Trophoblast cell (in vitro differentiated cells and primary cell): Measurements from ENCODE around the gene C4A.

Source experiments
- DNase-seq, 2 donors: peaks; one replicate each; pipeline ENCODE4 v3.0.0-alpha.2; 2016
- H2AFZ ChIP-seq: 2 replicates; pipeline ENCODE4 v1.6.1; 2013; ENCODE audit warnings: low read length, moderate library complexity, mild to moderate bottlenecking; ENCODE audit not compliant: insufficient read depth, poor library complexity
- H2AK5ac ChIP-seq: 2 replicates; pipeline ENCODE4 v1.6.1; 2013; ENCODE audit warnings: mild to moderate bottlenecking, low read length
- H2BK120ac ChIP-seq: 2 replicates; pipeline ENCODE4 v1.6.1; 2013; ENCODE audit warnings: low read length, mild to moderate bottlenecking, moderate library complexity; ENCODE audit not compliant: insufficient read depth, poor library complexity
- H2BK12ac ChIP-seq: 2 replicates; pipeline ENCODE4 v1.6.1; 2013; ENCODE audit warnings: mild to moderate bottlenecking, low read length, moderate library complexity
- H2BK5ac ChIP-seq: 2 replicates; pipeline ENCODE4 v1.6.1; 2013; ENCODE audit warnings: low read length, low read depth, moderate library complexity, mild to moderate bottlenecking; ENCODE audit not compliant: poor library complexity
- H3K14ac ChIP-seq: 2 replicates; pipeline ENCODE4 v1.6.1; 2013; ENCODE audit warnings: mild to moderate bottlenecking, low read length
- H3K18ac ChIP-seq: 2 replicates; pipeline ENCODE4 v1.6.1; 2013; ENCODE audit warnings: mild to moderate bottlenecking, low read length
- H3K23ac ChIP-seq: 2 replicates; pipeline ENCODE4 v1.6.1; 2013; ENCODE audit warnings: low read length
- H3K27ac ChIP-seq: 2 replicates; pipeline ENCODE4 v1.5.1; 2013; ENCODE audit warnings: low read depth, mild to moderate bottlenecking, inconsistent platforms, low read length, moderate library complexity
- H3K27me3 ChIP-seq: 2 replicates; pipeline ENCODE4 v1.6.1; 2013; ENCODE audit warnings: inconsistent platforms, mild to moderate bottlenecking, low read length, moderate library complexity; ENCODE audit not compliant: insufficient read depth
- H3K36me3 ChIP-seq, 2 experiments: 1 replicate in 1 of 2; 2 replicates in 1 of 2; pipeline ENCODE4 v1.6.1; 2013; ENCODE audit warnings: low read length in 2 of 2, mild to moderate bottlenecking in 2 of 2, moderate library complexity in 1 of 2; ENCODE audit not compliant: insufficient read depth in 2 of 2, control insufficient read depth in 1 of 2
- H3K4ac ChIP-seq: 2 replicates; pipeline ENCODE4 v1.6.1; 2013; ENCODE audit warnings: low read depth, mild to moderate bottlenecking, low read length, moderate library complexity
- H3K4me1 ChIP-seq, 2 experiments: 1 replicate in 1 of 2; 2 replicates in 1 of 2; pipeline ENCODE4 v1.6.1; 2013; ENCODE audit warnings: low read length in 2 of 2, mild to moderate bottlenecking in 2 of 2, moderate library complexity in 1 of 2; ENCODE audit not compliant: insufficient read depth in 2 of 2, control insufficient read depth in 1 of 2
- H3K4me2 ChIP-seq: 2 replicates; pipeline ENCODE4 v1.6.1; 2013; ENCODE audit warnings: inconsistent platforms, mild to moderate bottlenecking, low read length, moderate library complexity
- H3K4me3 ChIP-seq: 2 replicates; pipeline ENCODE4 v1.5.1; 2013; ENCODE audit warnings: mild to moderate bottlenecking, low read depth, low read length, inconsistent platforms
- H3K79me1 ChIP-seq: one replicate; pipeline ENCODE4 v1.6.1; 2013; ENCODE audit warnings: low read length
- H3K79me2 ChIP-seq: 2 replicates; pipeline ENCODE4 v1.6.1; 2013; ENCODE audit warnings: low read length, mild to moderate bottlenecking; ENCODE audit not compliant: control insufficient read depth, insufficient read depth, poor library complexity
- H3K9ac ChIP-seq: 2 replicates; pipeline ENCODE4 v1.6.1; 2013; ENCODE audit warnings: mild to moderate bottlenecking, low read length
- H3K9me3 ChIP-seq: 2 replicates; pipeline ENCODE4 v1.6.1; 2013; ENCODE audit warnings: low read depth, mild to moderate bottlenecking, control low read depth, inconsistent platforms, low read length; ENCODE audit not compliant: insufficient read depth
- H4K12ac ChIP-seq: 2 replicates; pipeline ENCODE4 v1.6.1; 2013; ENCODE audit warnings: low read depth, mild to moderate bottlenecking, low read length, moderate library complexity
- H4K8ac ChIP-seq: 2 replicates; pipeline ENCODE4 v1.6.1; 2013; ENCODE audit warnings: low read depth, mild to moderate bottlenecking, low read length, moderate library complexity
- H4K91ac ChIP-seq: one replicate; pipeline ENCODE4 v1.6.1; 2013; ENCODE audit warnings: low read depth, mild to moderate bottlenecking, low read length, moderate library complexity
- WGBS: extraction: QIAGEN DNeasy Blood & Tissue Kit; methylation state at CpG from one replicate; pipeline ENCODE4 v1.1.7; 2013; ENCODE audit warnings: missing lambda C conversion rate; ENCODE audit not compliant: insufficient read length, insufficient coverage; ENCODE audit errors: extremely low coverage; 5-methylcytosine and 5-hydroxymethylcytosine counted together

C4A gene

DNA sequence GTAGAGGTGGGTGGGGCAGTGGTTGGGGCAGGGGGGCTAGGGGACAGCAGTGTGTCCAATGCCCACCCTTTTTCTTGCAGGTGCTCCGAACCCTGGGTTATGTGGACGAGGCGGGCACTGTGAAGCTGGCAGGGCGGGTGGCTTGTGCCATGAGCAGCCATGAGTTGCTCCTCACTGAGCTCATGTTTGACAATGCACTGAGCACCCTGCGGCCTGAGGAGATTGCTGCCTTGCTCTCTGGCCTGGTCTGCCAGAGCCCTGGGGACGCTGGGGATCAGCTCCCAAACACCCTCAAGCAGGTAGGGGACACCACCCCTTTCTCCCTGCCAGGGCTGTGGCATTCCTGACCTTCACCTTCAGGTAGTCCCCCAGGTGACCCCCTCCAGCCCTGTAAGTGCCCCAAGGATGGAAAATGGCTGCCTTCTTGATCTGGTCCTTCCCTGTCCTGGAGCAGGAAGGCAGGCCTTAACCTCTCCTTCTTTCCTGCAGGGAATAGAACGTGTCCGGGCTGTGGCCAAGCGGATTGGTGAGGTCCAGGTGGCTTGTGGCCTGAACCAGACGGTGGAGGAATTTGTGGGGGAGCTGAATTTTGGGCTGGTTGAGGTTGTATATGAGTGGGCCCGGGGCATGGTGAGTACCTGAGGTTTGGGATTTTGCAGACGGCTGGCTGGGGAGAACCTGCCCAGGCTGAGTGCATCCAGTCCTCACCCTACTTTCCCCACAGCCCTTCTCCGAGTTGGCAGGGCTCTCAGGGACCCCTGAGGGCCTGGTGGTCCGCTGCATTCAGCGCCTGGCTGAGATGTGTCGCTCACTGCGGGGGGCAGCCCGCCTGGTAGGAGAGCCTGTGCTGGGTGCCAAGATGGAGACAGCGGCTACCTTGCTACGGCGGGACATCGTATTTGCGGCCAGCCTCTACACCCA, 12.8 kb upstream of the C4A start:
- no peak overlapping the region for H2BK12ac ChIP-seq
- H3K27me3 ChIP-seq: no peaks in the 10 kb centered on the region
- H3K79me1 ChIP-seq: peaks cover 11% of the 10 kb centered on the region
- H4K91ac ChIP-seq: no peak overlapping the region
- H3K4me1 ChIP-seq: peaks cover 9 to 12% of the 10 kb centered on the region in 2 experiments
- H3K14ac ChIP-seq: no peak overlapping the region
- H3K27ac ChIP-seq: no peak overlapping the region
- no peak overlapping the region for H2BK5ac ChIP-seq
- H3K23ac ChIP-seq: no peak overlapping the region
- H2AFZ ChIP-seq: no peak overlapping the region
- H2BK120ac ChIP-seq: no peak overlapping the region
- no peak overlapping the region for H4K12ac ChIP-seq
- H3K4ac ChIP-seq: no peak overlapping the region
- H3K4me3 ChIP-seq: no peak overlapping the region
- no CpG with 5 or more reads among the region's 23 CpGs for WGBS
- H3K4me2 ChIP-seq: no peak overlapping the region
- H2AK5ac ChIP-seq: no peak overlapping the region
- no peak overlapping the region for H3K9ac ChIP-seq
- no peak overlapping the region for H3K18ac ChIP-seq
- peaks cover 57% of the 10 kb centered on the region in 2 experiments for H3K36me3 ChIP-seq
- no peak overlapping the region for H4K8ac ChIP-seq
- no peak for DNase-seq
- H3K9me3 ChIP-seq: no peaks in the 10 kb centered on the region
- peaks cover 2% of the 10 kb centered on the region for H3K79me2 ChIP-seq

DNA sequence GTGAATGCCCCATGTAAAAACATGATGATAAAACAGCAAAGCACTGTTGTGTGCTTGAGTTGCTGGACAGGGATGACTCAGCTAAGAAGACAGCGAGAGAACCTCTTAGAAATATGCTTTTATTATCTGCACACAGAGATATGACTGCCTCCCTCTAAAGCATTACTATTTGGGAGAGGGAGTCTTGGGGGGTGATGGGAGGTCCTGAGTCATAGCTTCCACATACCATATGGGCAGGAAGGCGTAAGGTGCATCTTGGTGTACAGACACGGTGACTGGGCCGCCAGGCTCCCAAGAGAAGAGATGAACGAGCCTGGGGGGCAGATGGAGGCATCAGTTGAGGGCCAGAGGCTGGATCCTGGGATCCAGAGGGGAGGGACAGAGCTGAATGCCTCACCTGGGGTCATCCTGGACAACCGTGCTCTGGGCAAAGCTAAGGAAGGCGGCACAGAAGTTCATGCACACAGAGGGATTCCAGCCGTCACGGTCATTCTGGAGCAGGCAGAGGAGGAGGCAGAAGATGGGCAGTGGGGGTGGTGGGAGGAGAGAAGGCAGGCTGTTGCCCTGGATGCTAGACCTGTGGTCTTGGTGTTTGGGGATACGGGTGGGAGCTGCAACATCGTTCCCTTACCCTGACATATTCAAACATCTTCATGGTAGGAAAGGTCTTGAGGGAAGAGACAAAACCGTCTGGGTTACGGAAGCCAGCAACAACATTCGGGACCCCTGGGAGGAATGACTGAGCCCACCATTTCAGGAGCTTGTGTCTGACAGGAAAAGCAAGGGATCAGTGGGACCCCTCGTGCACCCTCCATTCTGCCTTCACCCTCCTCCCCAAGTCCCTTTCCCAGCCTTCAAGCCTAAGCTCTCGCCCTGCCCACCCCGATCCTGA, 11.9 kb upstream of the C4A start:
- Histone ChIP-seq H4K12ac (peak overlapping the region; percentile 71), H3K36me3 (peaks cover 52 to 54% of the 10 kb centered on the region in 2 experiments), H3K18ac (no peak overlapping the region), H4K91ac (no peak overlapping the region), H3K4me3 (no peak overlapping the region), H3K9me3 (no peaks in the 10 kb centered on the region), H3K4me2 (no peak overlapping the region), H2BK12ac (no peak overlapping the region), H3K14ac (no peak overlapping the region), H3K79me2 (peaks cover 2% of the 10 kb centered on the region), H3K4ac (no peak overlapping the region), H4K8ac (no peak overlapping the region), H3K27me3 (no peaks in the 10 kb centered on the region), H2BK5ac (no peak overlapping the region), H3K23ac (no peak overlapping the region), H3K79me1 (peaks cover 11% of the 10 kb centered on the region), H3K9ac (no peak overlapping the region), H2AFZ (no peak overlapping the region), H2BK120ac (no peak overlapping the region), H3K4me1 (peaks cover 9 to 12% of the 10 kb centered on the region in 2 experiments), H3K27ac (no peak overlapping the region), H2AK5ac (no peak overlapping the region)
- WGBS: no CpG with 5 or more reads among the region's 17 CpGs
- DNase-seq: no peak

DNA sequence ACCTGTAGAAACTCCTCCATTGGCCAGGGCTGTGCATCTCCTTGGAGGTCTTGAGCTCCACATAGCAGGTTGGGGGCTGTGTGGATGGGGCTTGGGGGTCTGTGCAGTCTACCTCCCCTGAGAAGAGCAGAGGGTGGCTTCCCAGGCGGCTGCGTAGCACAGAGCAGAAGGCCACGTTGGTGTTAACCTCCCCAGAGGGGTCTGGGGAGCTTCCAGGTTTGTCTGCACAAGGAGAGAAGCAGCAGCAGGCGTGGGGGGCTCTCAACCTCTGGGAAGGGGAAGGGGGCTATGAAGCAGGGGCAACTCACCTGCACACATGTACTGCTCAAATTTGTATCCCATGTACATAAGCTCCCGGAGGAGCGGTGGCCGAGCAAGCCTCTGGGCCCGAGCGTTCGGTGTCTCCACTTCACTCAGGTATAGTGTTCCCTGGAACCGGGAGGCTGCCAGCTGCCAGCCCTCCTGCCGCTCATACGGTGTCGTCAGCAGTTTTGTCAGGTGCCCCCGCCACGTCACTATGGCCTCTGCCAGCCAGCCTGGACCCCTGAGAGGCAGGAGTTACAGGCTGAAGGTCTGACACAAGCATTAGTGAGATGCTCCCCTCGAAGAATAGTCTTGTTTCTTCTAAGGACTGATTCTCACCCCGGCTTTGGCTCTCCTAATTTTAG, 11.1 kb upstream of the C4A start:
- Histone ChIP-seq H2AFZ (no peak overlapping the region), H3K4me2 (no peak overlapping the region), H3K18ac (no peak overlapping the region), H3K79me2 (peaks cover 2% of the 10 kb centered on the region), H3K14ac (no peak overlapping the region), H4K8ac (no peak overlapping the region), H4K12ac (peak overlapping the region; percentile 71), H2BK5ac (no peak overlapping the region), H3K36me3 (peaks cover 48 to 50% of the 10 kb centered on the region in 2 experiments), H2AK5ac (no peak overlapping the region), H3K27me3 (no peaks in the 10 kb centered on the region), H3K9me3 (no peaks in the 10 kb centered on the region), H3K23ac (no peak overlapping the region), H2BK12ac (no peak overlapping the region), H3K4me1 (peaks cover 9 to 12% of the 10 kb centered on the region in 2 experiments), H3K79me1 (peaks cover 11% of the 10 kb centered on the region), H3K9ac (no peak overlapping the region), H3K27ac (no peak overlapping the region), H3K4me3 (no peak overlapping the region), H3K4ac (no peak overlapping the region), H2BK120ac (no peak overlapping the region), H4K91ac (peak overlapping the region; percentile 75)
- no peak for DNase-seq
- no CpG with 5 or more reads among the region's 18 CpGs for WGBS
